K562 (cell line): ENCODE results near the gene LAMC1. TPM values are rescaled to one million over a fixed set of nuclear protein-coding genes. Genes with fewer than 3 reads are reported as not detected.

ENCODE experiments used
- ATAC-seq: fragments of 200-7000 bp; cut with Tn5 transposase; 3 replicates; pipeline ENCODE4 v1.9.1; 2020; ENCODE audit warnings: moderate library complexity
- BruUV-seq: library from RNA; stranded (reverse); fragments of 400-500 nt; replicated peaks from 2 replicates; lab custom pipeline; 2021; lab: Mats Ljungman, UMichigan
- CTCF ChIA-PET: fragments of 300-600 bp; formaldehyde crosslinking; extraction: SDS; loops from one replicate; lab custom pipeline; 2021; ENCODE audit warnings: low intra/inter-chr PET ratio; lab: Yijun Ruan, JAX
- POLR2A ChIA-PET: fragments of 300-600, 350-650 bp; sonication (Branson Sonifier 250); formaldehyde crosslinking; extraction: SDS; loops from one replicate; lab custom pipeline; 2021; ENCODE audit warnings: antibody characterized with exemption, inconsistent platforms; lab: Yijun Ruan, JAX
- DNase-seq, 4 experiments: peaks; one replicate each; pipeline versions ENCODE4 v3.0.0 to v3.0.0-alpha.2; 2011 to 2018; ENCODE audit warnings: low spot score in 3 of 4, mixed read lengths in 3 of 4; ENCODE audit errors: extremely low read depth in 1 of 4
- FAIRE-seq: peaks from 2 replicates; lab custom pipeline; 2011; peaks lifted over from hg19 to GRCh38; lab: Jason Lieb, UNC
- H2AFZ ChIP-seq: 2 replicates; pipeline ENCODE4 v1.6.0; 2011; ENCODE audit warnings: low read depth, low read length, control low read depth, inconsistent platforms
- H3K27ac ChIP-seq: fragments of 200-600 bp; 3 replicates; pipeline ENCODE4 v1.8.0; 2011; ENCODE audit warnings: low read depth, mild to moderate bottlenecking, control low read depth, inconsistent platforms, low read length, moderate library complexity, mixed read lengths; ENCODE audit errors: extremely low read depth
- H3K27me3 ChIP-seq, 2 experiments: fragments of 300-600 bp in 1 of 2; 2 replicates in 1 of 2; 3 replicates in 1 of 2; pipeline versions ENCODE4 v1.6.0 to v1.8.0; 2011; ENCODE audit warnings: inconsistent platforms in 2 of 2, low read length in 2 of 2, mild to moderate bottlenecking in 1 of 2, mixed read lengths in 1 of 2, moderate library complexity in 1 of 2; ENCODE audit not compliant: control insufficient read depth in 2 of 2, insufficient read depth in 2 of 2
- H3K36me3 ChIP-seq: fragments of 300-600 bp; 3 replicates; pipeline ENCODE4 v1.8.0; 2011; ENCODE audit warnings: mild to moderate bottlenecking, low read length, inconsistent platforms; ENCODE audit not compliant: control insufficient read depth, insufficient read depth
- H3K4me1 ChIP-seq, 2 experiments: fragments of 200-600 bp in 1 of 2; replicated peaks in 1 of 2; 2 replicates in 1 of 2; 3 replicates in 1 of 2; pipeline versions ENCODE4 v1.5.1 to v1.8.0; 2011; ENCODE audit warnings: inconsistent platforms in 2 of 2, low read length in 2 of 2, mild to moderate bottlenecking in 1 of 2, mixed read lengths in 1 of 2, moderate library complexity in 1 of 2; ENCODE audit not compliant: control insufficient read depth in 2 of 2, insufficient read depth in 2 of 2
- H3K4me2 ChIP-seq: 2 replicates; pipeline ENCODE4 v1.6.1; 2011; ENCODE audit warnings: low read length, control low read depth, inconsistent platforms, mixed read lengths; ENCODE audit not compliant: insufficient read depth
- H3K4me3 ChIP-seq: fragments of 200-600 bp; sonication (generic), shearing (Covaris generic); 2 replicates; pipeline ENCODE4 v1.5.1; 2016; ENCODE audit warnings: control low read depth, inconsistent platforms
- H3K79me2 ChIP-seq: fragments of 200-600 bp; 3 replicates; pipeline ENCODE4 v1.8.0; 2011; ENCODE audit warnings: low read length, inconsistent platforms; ENCODE audit not compliant: control insufficient read depth, insufficient read depth
- H3K9ac ChIP-seq, 2 experiments: 2 replicates each; pipeline versions ENCODE4 v1.6.0 to v1.6.1; 2011; ENCODE audit warnings: low read depth in 2 of 2, low read length in 2 of 2, control low read depth in 1 of 2, inconsistent platforms in 1 of 2, mild to moderate bottlenecking in 1 of 2, mixed read lengths in 1 of 2; ENCODE audit not compliant: insufficient read depth in 1 of 2
- H3K9me1 ChIP-seq: one replicate; pipeline ENCODE4 v1.6.0; 2011; ENCODE audit warnings: inconsistent platforms, mild to moderate bottlenecking, low read length, moderate library complexity; ENCODE audit not compliant: control insufficient read depth, insufficient read depth
- H3K9me3 ChIP-seq: replicated peaks from 2 replicates; pipeline ENCODE4 v1.5.1; 2011; ENCODE audit warnings: low read depth, low read length, inconsistent platforms; ENCODE audit not compliant: control insufficient read depth, insufficient read depth
- H4K20me1 ChIP-seq: replicated peaks from 2 replicates; pipeline ENCODE4 v1.6.1; 2011; ENCODE audit warnings: low read length, inconsistent platforms, mixed read lengths; ENCODE audit not compliant: control insufficient read depth, insufficient read depth
- HLTF ChIP-seq: fragments of 450-650 bp; IDR thresholded peaks from 2 replicates; pipeline ENCODE4 v1.6.1; 2016
- HOXB6 ChIP-seq: fragments of 250-450 bp; sonication (Bioruptor Pico); IDR thresholded peaks from 2 replicates; pipeline ENCODE4 v1.5.1; 2022; ENCODE audit warnings: mild to moderate bottlenecking, borderline replicate concordance
- NCOA1 ChIP-seq: fragments of 450-650 bp; IDR thresholded peaks from 2 replicates; pipeline ENCODE4 v1.6.1; 2016; ENCODE audit warnings: low read depth
- PPARD ChIP-seq: fragments of 250-450 bp; sonication (Bioruptor Pico); IDR thresholded peaks from 2 replicates; pipeline ENCODE4 v1.8.0; 2022; ENCODE audit warnings: inconsistent platforms, mild to moderate bottlenecking, moderate library complexity
- WGBS: fragments of 100-300 bp; shearing (Covaris generic); methylation state at CpG from one replicate; pipeline ENCODE4 v1.1.6; 2016; ENCODE audit warnings: low coverage, mixed read lengths; ENCODE audit not compliant: insufficient coverage; ENCODE audit errors: missing lambda C conversion rate; 5-methylcytosine and 5-hydroxymethylcytosine counted together
- in situ Hi-C: fragments of 300-500 bp; cut with MboI; formaldehyde crosslinking; loops from 4 replicates; pipeline ENCODE4 v1.15.0; 2018; ENCODE audit warnings: inconsistent platforms, mixed read lengths
- intact Hi-C: fragments of 100-400 bp; cut with micrococcal nuclease; formaldehyde crosslinking; loops from 2 replicates; pipeline ENCODE4 v1.14.2; 2022
- polyA plus RNA-seq, 8 experiments: library from polyadenylated mRNA; depleted of rRNA in 4 of 8; stranded (reverse) in 5 of 8; unstranded in 3 of 8; fragments of >200 nt; fragmentation: Nextera tagmentation in 2 of 8; fragmentation: Illumina TruSeq in 1 of 8; extraction: Ambion mirVana in 2 of 8; extraction: Trizol in 1 of 8; gene quantifications; 2 replicates each; pipeline versions ENCODE4 v1.2.1 to v1.2.3, GENCODE V29; 2011 to 2014; ENCODE audit warnings: inconsistent platforms in 1 of 8, missing spikeins in 1 of 8
- total RNA-seq, 7 experiments: library from RNA; depleted of rRNA in 6 of 7; stranded (reverse); fragments of >200 nt in 6 of 7; fragmentation: Illumina TruSeq in 2 of 7; extraction: Trizol in 2 of 7; gene quantifications; 2 replicates each; pipeline versions ENCODE4 v1.2.1 to v1.2.3, GENCODE V29; 2011 to 2021; ENCODE audit warnings: low replicate concordance in 1 of 7
- TF ChIP-seq, protein P1 (sequence below): sonication (generic); formaldehyde crosslinking; IDR thresholded peaks from 2 replicates; pipeline ENCODE4 v1.8.0; 2022; ENCODE audit warnings: missing genetic modification reagents, mild to moderate bottlenecking, borderline replicate concordance
- TF ChIP-seq, protein P2 (sequence below): fragments of 450-650 bp; IDR thresholded peaks from 2 replicates; pipeline ENCODE4 v1.6.1; 2016; ENCODE audit warnings: mild to moderate bottlenecking, moderate library complexity
- TF ChIP-seq, protein P3 (sequence below): fragments of 250-450 bp; sonication (Bioruptor Pico); IDR thresholded peaks from 2 replicates; pipeline ENCODE4 v1.8.0; 2022; ENCODE audit warnings: moderate library complexity, mild to moderate bottlenecking, inconsistent platforms

LAMC1 gene
- total and polyA plus RNA-seq, 9 of the 15 experiments (the other 6 are each of a cell fraction or from before 2014, with no cell fraction given), result 0.07 to 0.71 (median 0.13) TPM; not detected in 2

DNA sequence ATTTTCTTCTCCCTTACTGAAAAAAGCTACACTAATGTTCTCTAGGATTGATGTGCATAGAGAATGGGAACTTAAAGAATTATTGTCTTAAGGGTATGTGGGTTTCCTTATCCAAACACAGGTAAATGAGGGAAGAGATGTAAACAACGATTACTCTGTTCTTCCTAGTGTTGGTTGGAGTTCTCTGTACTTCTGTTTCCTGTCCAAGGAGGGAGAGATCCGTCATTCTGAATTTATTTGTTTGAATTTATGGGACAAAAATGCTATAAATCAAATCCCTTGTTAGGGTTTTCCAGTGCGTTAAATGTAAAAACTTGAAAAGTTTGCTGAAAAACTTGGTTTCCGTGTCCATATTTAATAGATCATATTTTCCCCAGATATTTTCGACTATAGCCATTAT lies 29.6 kb downstream of the LAMC1 start:
- Histone ChIP-seq H3K79me2 (no peaks in the 10 kb centered on the region), H3K36me3 (no peaks in the 10 kb centered on the region), H4K20me1 (no peaks in the 10 kb centered on the region), H3K27ac (no peak overlapping the region), H3K4me3 (no peak overlapping the region), H3K9ac (no peak overlapping the region), H3K9me1 (no peaks in the 10 kb centered on the region), H3K27me3 (peaks cover 0 to 6% of the 10 kb centered on the region in 2 experiments; a peak in 3 of 5 replicates), H3K4me1 (no peaks in the 10 kb centered on the region), H3K9me3 (no peaks in the 10 kb centered on the region), H2AFZ (no peak overlapping the region), H3K4me2 (no peak overlapping the region)
- ChIA-PET CTCF (no interaction called here), POLR2A (no interaction called here)
- DNase-seq (no peak), ATAC-seq (no peak), FAIRE-seq (no peak)
- no TSS peak for BruUV-seq
- in situ Hi-C loops, result no loop called here
- intact Hi-C loops, result no loop called here
- 2% methylated on average over 5 of the region's 5 CpGs for WGBS
- TF ChIP-seq PPARD (CRISPR knock-in tag), result no peak
- no peak for TF ChIP-seq HLTF
- TF ChIP-seq HOXB6, result no peak
- no peak for TF ChIP-seq NCOA1
- TF ChIP-seq, protein P1, sequence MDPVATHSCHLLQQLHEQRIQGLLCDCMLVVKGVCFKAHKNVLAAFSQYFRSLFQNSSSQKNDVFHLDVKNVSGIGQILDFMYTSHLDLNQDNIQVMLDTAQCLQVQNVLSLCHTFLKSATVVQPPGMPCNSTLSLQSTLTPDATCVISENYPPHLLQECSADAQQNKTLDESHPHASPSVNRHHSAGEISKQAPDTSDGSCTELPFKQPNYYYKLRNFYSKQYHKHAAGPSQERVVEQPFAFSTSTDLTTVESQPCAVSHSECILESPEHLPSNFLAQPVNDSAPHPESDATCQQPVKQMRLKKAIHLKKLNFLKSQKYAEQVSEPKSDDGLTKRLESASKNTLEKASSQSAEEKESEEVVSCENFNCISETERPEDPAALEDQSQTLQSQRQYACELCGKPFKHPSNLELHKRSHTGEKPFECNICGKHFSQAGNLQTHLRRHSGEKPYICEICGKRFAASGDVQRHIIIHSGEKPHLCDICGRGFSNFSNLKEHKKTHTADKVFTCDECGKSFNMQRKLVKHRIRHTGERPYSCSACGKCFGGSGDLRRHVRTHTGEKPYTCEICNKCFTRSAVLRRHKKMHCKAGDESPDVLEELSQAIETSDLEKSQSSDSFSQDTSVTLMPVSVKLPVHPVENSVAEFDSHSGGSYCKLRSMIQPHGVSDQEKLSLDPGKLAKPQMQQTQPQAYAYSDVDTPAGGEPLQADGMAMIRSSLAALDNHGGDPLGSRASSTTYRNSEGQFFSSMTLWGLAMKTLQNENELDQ (CRISPR knock-in tag), result no peak
- TF ChIP-seq, protein P2, sequence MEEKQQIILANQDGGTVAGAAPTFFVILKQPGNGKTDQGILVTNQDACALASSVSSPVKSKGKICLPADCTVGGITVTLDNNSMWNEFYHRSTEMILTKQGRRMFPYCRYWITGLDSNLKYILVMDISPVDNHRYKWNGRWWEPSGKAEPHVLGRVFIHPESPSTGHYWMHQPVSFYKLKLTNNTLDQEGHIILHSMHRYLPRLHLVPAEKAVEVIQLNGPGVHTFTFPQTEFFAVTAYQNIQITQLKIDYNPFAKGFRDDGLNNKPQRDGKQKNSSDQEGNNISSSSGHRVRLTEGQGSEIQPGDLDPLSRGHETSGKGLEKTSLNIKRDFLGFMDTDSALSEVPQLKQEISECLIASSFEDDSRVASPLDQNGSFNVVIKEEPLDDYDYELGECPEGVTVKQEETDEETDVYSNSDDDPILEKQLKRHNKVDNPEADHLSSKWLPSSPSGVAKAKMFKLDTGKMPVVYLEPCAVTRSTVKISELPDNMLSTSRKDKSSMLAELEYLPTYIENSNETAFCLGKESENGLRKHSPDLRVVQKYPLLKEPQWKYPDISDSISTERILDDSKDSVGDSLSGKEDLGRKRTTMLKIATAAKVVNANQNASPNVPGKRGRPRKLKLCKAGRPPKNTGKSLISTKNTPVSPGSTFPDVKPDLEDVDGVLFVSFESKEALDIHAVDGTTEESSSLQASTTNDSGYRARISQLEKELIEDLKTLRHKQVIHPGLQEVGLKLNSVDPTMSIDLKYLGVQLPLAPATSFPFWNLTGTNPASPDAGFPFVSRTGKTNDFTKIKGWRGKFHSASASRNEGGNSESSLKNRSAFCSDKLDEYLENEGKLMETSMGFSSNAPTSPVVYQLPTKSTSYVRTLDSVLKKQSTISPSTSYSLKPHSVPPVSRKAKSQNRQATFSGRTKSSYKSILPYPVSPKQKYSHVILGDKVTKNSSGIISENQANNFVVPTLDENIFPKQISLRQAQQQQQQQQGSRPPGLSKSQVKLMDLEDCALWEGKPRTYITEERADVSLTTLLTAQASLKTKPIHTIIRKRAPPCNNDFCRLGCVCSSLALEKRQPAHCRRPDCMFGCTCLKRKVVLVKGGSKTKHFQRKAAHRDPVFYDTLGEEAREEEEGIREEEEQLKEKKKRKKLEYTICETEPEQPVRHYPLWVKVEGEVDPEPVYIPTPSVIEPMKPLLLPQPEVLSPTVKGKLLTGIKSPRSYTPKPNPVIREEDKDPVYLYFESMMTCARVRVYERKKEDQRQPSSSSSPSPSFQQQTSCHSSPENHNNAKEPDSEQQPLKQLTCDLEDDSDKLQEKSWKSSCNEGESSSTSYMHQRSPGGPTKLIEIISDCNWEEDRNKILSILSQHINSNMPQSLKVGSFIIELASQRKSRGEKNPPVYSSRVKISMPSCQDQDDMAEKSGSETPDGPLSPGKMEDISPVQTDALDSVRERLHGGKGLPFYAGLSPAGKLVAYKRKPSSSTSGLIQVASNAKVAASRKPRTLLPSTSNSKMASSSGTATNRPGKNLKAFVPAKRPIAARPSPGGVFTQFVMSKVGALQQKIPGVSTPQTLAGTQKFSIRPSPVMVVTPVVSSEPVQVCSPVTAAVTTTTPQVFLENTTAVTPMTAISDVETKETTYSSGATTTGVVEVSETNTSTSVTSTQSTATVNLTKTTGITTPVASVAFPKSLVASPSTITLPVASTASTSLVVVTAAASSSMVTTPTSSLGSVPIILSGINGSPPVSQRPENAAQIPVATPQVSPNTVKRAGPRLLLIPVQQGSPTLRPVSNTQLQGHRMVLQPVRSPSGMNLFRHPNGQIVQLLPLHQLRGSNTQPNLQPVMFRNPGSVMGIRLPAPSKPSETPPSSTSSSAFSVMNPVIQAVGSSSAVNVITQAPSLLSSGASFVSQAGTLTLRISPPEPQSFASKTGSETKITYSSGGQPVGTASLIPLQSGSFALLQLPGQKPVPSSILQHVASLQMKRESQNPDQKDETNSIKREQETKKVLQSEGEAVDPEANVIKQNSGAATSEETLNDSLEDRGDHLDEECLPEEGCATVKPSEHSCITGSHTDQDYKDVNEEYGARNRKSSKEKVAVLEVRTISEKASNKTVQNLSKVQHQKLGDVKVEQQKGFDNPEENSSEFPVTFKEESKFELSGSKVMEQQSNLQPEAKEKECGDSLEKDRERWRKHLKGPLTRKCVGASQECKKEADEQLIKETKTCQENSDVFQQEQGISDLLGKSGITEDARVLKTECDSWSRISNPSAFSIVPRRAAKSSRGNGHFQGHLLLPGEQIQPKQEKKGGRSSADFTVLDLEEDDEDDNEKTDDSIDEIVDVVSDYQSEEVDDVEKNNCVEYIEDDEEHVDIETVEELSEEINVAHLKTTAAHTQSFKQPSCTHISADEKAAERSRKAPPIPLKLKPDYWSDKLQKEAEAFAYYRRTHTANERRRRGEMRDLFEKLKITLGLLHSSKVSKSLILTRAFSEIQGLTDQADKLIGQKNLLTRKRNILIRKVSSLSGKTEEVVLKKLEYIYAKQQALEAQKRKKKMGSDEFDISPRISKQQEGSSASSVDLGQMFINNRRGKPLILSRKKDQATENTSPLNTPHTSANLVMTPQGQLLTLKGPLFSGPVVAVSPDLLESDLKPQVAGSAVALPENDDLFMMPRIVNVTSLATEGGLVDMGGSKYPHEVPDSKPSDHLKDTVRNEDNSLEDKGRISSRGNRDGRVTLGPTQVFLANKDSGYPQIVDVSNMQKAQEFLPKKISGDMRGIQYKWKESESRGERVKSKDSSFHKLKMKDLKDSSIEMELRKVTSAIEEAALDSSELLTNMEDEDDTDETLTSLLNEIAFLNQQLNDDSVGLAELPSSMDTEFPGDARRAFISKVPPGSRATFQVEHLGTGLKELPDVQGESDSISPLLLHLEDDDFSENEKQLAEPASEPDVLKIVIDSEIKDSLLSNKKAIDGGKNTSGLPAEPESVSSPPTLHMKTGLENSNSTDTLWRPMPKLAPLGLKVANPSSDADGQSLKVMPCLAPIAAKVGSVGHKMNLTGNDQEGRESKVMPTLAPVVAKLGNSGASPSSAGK, result no peak
- TF ChIP-seq, protein P3, sequence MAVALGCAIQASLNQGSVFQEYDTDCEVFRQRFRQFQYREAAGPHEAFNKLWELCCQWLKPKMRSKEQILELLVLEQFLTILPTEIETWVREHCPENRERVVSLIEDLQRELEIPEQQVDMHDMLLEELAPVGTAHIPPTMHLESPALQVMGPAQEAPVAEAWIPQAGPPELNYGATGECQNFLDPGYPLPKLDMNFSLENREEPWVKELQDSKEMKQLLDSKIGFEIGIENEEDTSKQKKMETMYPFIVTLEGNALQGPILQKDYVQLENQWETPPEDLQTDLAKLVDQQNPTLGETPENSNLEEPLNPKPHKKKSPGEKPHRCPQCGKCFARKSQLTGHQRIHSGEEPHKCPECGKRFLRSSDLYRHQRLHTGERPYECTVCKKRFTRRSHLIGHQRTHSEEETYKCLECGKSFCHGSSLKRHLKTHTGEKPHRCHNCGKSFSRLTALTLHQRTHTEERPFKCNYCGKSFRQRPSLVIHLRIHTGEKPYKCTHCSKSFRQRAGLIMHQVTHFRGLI (CRISPR knock-in tag), result no peak
